ENCODE results near the gene LORICRIN. TPM values are rescaled to one million over a fixed set of nuclear protein-coding genes. Genes with fewer than 3 reads are reported as not detected.
"Not testable (repeated sequence)": the region's sequence is repeated elsewhere in the genome, so short reads cannot be mapped to it uniquely, and the experiment has no call there.

Gene LORICRIN
- total and polyA plus RNA-seq, 9 of the 15 experiments (the other 6 are each of a cell fraction or from before 2014, with no cell fraction given), result not detected

- CTCF ChIA-PET (ENCODE audit: low intra/inter-chr PET ratio), result interaction anchor here (0.7 to 2.0 kb wide), 3 partner anchors 263 to 353 kb away, joined by 3 to 12 read pairs (median 3); no protein-coding TSS in a partner anchor
- TF ChIP-seq RAD21 (CRISPR knock-in tag; conservative IDR thresholded peaks at IDR 0.05 in 1 of 2, IDR thresholded peaks at IDR 0.05 in 1 of 2), result peak; percentile 79 to 82
- TF ChIP-seq REST (IDR thresholded peaks at IDR 0.05; ENCODE audit: borderline replicate concordance), result peak; percentile 46; the same call in 1 of the 2 replicates
- not testable (repeated sequence) for TF ChIP-seq REST (CRISPR knock-in tag; IDR thresholded peaks at IDR 0.05; ENCODE audit: low read depth)
- TF ChIP-seq DEAF1 (CRISPR knock-in tag; IDR thresholded peaks at IDR 0.05), result peak; percentile 60; the same call in 1 of the 2 replicates
- 0 out of 4 replicates have a peak, but pooled peaks of 1 of the 2 experiments have one; percentile 29 for TF ChIP-seq MAZ (CRISPR knock-in tag; conservative IDR thresholded peaks at IDR 0.05 in 1 of 2, IDR thresholded peaks at IDR 0.05 in 1 of 2)
- TF ChIP-seq SMC3 (conservative IDR thresholded peaks at IDR 0.05; ENCODE audit: insufficient read depth, low read depth, low read length), result peak; percentile 47; the same call in 1 of the 2 replicates
- peak; percentile 37; the same call in 1 of the 2 replicates for TF ChIP-seq STAG1 (CRISPR knock-in tag; IDR thresholded peaks at IDR 0.05; ENCODE audit: borderline replicate concordance)
Observed at GRCh38 chr1:153223040-153223891, 36.2 kb upstream of the LORICRIN start.

More at GRCh38 chr1:153223040-153223891, 36.2 kb upstream of the LORICRIN start:
- H3K36me3 ChIP-seq (ENCODE audit: control insufficient read depth, insufficient read depth, low read length); BruUV-seq (replicated peaks); H3K4me1 ChIP-seq (replicated peaks in 1 of 2; ENCODE audit: control insufficient read depth in 2 of 2, insufficient read depth in 2 of 2, low read length in 2 of 2); H3K9me3 ChIP-seq (replicated peaks; ENCODE audit: control insufficient read depth, insufficient read depth, low read depth, low read length); H3K9me1 ChIP-seq (ENCODE audit: control insufficient read depth, insufficient read depth, low read length); POLR2A ChIA-PET; H3K4me3 ChIP-seq; H2AFZ ChIP-seq (ENCODE audit: low read depth, low read length); H4K20me1 ChIP-seq (replicated peaks; ENCODE audit: control insufficient read depth, insufficient read depth, low read length); H3K9ac ChIP-seq (ENCODE audit: insufficient read depth in 1 of 2, low read depth in 2 of 2, low read length in 2 of 2); H3K79me2 ChIP-seq (ENCODE audit: control insufficient read depth, insufficient read depth, low read length); H3K4me2 ChIP-seq (ENCODE audit: insufficient read depth, low read length); H3K27ac ChIP-seq (ENCODE audit: extremely low read depth, low read depth, low read length): not testable (repeated sequence)
- DNase-seq (ENCODE audit: extremely low read depth in 1 of 4, low spot score in 3 of 4) (peak; percentile 38 to 63 (median 47)), FAIRE-seq (peak; percentile 99), ATAC-seq (peak; percentile 99)
- in situ Hi-C loops (cut with MboI) (loop anchor here (10.0 kb wide), 2 partner anchors 348 to 568 kb away; partner anchors contain the start of gene SMCP), intact Hi-C loops (cut with micrococcal nuclease) (loop anchor here (2.0 to 10.0 kb wide), 3 partner anchors 262 to 571 kb away; partner anchors contain the start of gene SMCP)
- under 1% methylated on average over 15 of the region's 16 CpGs for WGBS (ENCODE audit: insufficient coverage, low coverage, missing lambda C conversion rate)
- H3K27me3 ChIP-seq (ENCODE audit: control insufficient read depth in 2 of 2, insufficient read depth in 2 of 2, low read length in 2 of 2), result peaks cover 2 to 20% of the 10 kb centered on the region in 2 experiments; a peak in 1 of 5 replicates
